ENCODE measurements around the gene IL23A. TPM values are rescaled to one million over a fixed set of nuclear protein-coding genes. Genes with fewer than 3 reads are reported as not detected.
"Not testable (repeated sequence)": the region's sequence is repeated elsewhere in the genome, so short reads cannot be mapped to it uniquely, and the experiment has no call there.

IL23A gene
- total RNA-seq, 5 donors from 2014 or later (not counting 1 experiment from before 2014, with no cell fraction given), result 16.3 to 29.9 (median 27.6) TPM

DNA sequence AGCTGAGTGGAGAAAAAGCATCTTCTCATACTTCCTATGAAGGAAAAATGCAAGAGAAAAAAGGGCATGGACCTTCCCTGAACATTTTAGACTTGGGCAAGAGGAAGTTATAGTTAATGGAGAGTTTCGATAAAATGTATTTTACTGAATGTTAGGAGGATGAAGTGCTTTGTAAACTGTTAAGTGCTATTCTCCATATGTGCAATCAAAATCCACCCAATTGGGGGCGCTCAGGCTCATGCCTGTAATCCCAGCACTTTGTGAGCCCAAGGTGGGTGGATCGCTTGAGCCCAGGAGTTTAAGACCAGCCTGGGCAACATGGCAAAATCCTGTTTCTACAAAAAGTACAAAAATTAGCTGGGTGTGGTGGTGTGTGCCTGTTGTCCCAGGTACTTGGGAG lies 21.0 kb upstream of the IL23A start:
- no peaks in the 10 kb centered on the region for H3K27me3 ChIP-seq (replicated peaks in 1 of 2; ENCODE audit: control insufficient read depth in 2 of 2, extremely low read depth in 1 of 2, insufficient read depth in 2 of 2, low read length in 1 of 2)
- CTCF ChIA-PET, result interaction anchor here in 1 of 2 donors (2.7 kb wide), 1 partner anchor 146 kb away, joined by 15 read pairs; no protein-coding TSS in a partner anchor

DNA sequence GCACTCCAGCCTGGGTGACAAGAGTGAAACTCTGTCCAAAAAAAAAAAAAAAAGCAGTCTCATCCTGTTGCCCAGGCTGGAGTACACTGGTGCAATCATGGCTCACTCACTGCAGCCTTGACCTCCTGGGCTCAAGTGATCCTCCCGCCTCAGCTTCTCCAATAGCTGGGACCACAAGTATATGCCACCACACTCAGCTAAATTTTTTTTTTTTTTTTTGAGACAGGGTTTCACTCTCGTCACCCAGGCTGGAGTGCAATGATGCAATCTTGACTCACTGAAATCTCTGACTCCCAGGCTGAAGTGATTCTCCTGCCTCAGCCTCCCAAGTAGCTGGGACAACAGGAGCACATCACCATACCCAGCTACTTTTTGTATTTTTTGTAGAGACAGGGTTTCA lies 17.7 kb upstream of the IL23A start:
- 100% methylated on average over 1 of the region's 2 CpGs for WGBS (ENCODE audit: insufficient coverage)
- ChIA-PET POLR2A (interaction anchor here (0.6 to 0.7 kb wide), 4 partner anchors 39 to 216 kb away, joined by 3 to 5 read pairs (median 4); partner anchors contain the start of gene STAT2 (in 1 of the 2)), CTCF (no interaction called here)
- Histone ChIP-seq H3K36me3 (ENCODE audit: control insufficient read depth in 2 of 2, extremely low read depth in 1 of 2, insufficient read depth in 1 of 2, low read length in 1 of 2) (peaks cover 6 to 55% of the 10 kb centered on the region in 2 donors), H3K4me3 (ENCODE audit: control insufficient read depth in 1 of 2, extremely low read depth in 1 of 2, low read length in 1 of 2) (no peak overlapping the region), H3K9me3 (no peaks in the 10 kb centered on the region), H3K27ac (ENCODE audit: low read length) (no peak overlapping the region), H3K27me3 (replicated peaks in 1 of 2; ENCODE audit: control insufficient read depth in 2 of 2, extremely low read depth in 1 of 2, insufficient read depth in 2 of 2, low read length in 1 of 2) (no peaks in the 10 kb centered on the region), H3K4me1 (ENCODE audit: control insufficient read depth in 1 of 2, extremely low read depth in 1 of 2, insufficient read depth in 2 of 2, low read length in 2 of 2) (peaks cover 0 to 6% of the 10 kb centered on the region in 2 experiments)
- ATAC-seq (replicated peaks in 1 of 4) (no peak), DNase-seq (no peak)
- Mint-ChIP-seq H3K4me1 (peaks cover 0 to 6% (median 4%) of the 10 kb centered on the region in 3 donors), H3K36me3 (peaks cover 39% of the 10 kb centered on the region), H3K9me3 (no peaks in the 10 kb centered on the region), H3K27ac (no peak overlapping the region), H3K27me3 (no peaks in the 10 kb centered on the region), H3K4me3 (no peak overlapping the region)

More for the DNA sequence above, 21.0 kb upstream of the IL23A start:
- Mint-ChIP-seq H3K9me3 (no peaks in the 10 kb centered on the region), H3K36me3 (peaks cover 12% of the 10 kb centered on the region), H3K27me3 (no peaks in the 10 kb centered on the region), H3K4me1 (peaks cover 11 to 19% (median 19%) of the 10 kb centered on the region in 3 donors), H3K27ac (peak overlapping the region; percentile 19 to 44), H3K4me3 (no peak overlapping the region)
- H3K27ac ChIP-seq (ENCODE audit: low read length), result no peak overlapping the region
- H3K36me3 ChIP-seq (ENCODE audit: control insufficient read depth in 2 of 2, extremely low read depth in 1 of 2, insufficient read depth in 1 of 2, low read length in 1 of 2), result peaks cover 0 to 29% of the 10 kb centered on the region in 2 donors
- no peak for DNase-seq
- ATAC-seq (replicated peaks in 1 of 4), result no peak
- POLR2A ChIA-PET, result no interaction called here
- 84% methylated on average over 2 of the region's 3 CpGs for WGBS (ENCODE audit: insufficient coverage)
- H3K9me3 ChIP-seq, result no peaks in the 10 kb centered on the region
- H3K4me3 ChIP-seq (ENCODE audit: control insufficient read depth in 1 of 2, extremely low read depth in 1 of 2, low read length in 1 of 2), result no peak overlapping the region
- peaks cover 9 to 17% of the 10 kb centered on the region in 2 experiments for H3K4me1 ChIP-seq (ENCODE audit: control insufficient read depth in 1 of 2, extremely low read depth in 1 of 2, insufficient read depth in 2 of 2, low read length in 2 of 2)

- H3K27me3 Mint-ChIP-seq; H3K4me3 Mint-ChIP-seq; CTCF ChIA-PET; H3K4me1 Mint-ChIP-seq; H3K27me3 ChIP-seq (replicated peaks in 1 of 2; ENCODE audit: control insufficient read depth in 2 of 2, extremely low read depth in 1 of 2, insufficient read depth in 2 of 2, low read length in 1 of 2); H3K27ac ChIP-seq (ENCODE audit: low read length); H3K27ac Mint-ChIP-seq; ATAC-seq (replicated peaks in 1 of 4); DNase-seq; H3K4me1 ChIP-seq (ENCODE audit: control insufficient read depth in 1 of 2, extremely low read depth in 1 of 2, insufficient read depth in 2 of 2, low read length in 2 of 2); H3K9me3 ChIP-seq; H3K4me3 ChIP-seq (ENCODE audit: control insufficient read depth in 1 of 2, extremely low read depth in 1 of 2, low read length in 1 of 2); H3K9me3 Mint-ChIP-seq: not testable (repeated sequence)
- peaks cover 44% of the 10 kb centered on the region for H3K36me3 Mint-ChIP-seq
- POLR2A ChIA-PET, result interaction anchor here (0.6 to 0.7 kb wide), 3 partner anchors 39 to 217 kb away, joined by 3 to 5 read pairs (median 4); partner anchors contain the start of gene STAT2 (in 1 of the 2)
- WGBS (ENCODE audit: insufficient coverage), result no CpG with 5 or more reads among the region's 8 CpGs
- peaks cover 12 to 60% of the 10 kb centered on the region in 2 donors for H3K36me3 ChIP-seq (ENCODE audit: control insufficient read depth in 2 of 2, extremely low read depth in 1 of 2, insufficient read depth in 1 of 2, low read length in 1 of 2)
These were observed 17.1 kb upstream of the IL23A start for GRCh38 chr12:56321610-56322009.

- Histone ChIP-seq H3K27me3 (replicated peaks in 1 of 2; ENCODE audit: control insufficient read depth in 2 of 2, extremely low read depth in 1 of 2, insufficient read depth in 2 of 2, low read length in 1 of 2) (no peaks in the 10 kb centered on the region), H3K36me3 (ENCODE audit: control insufficient read depth in 2 of 2, extremely low read depth in 1 of 2, insufficient read depth in 1 of 2, low read length in 1 of 2) (peaks cover 16 to 72% of the 10 kb centered on the region in 2 donors), H3K4me3 (ENCODE audit: control insufficient read depth in 1 of 2, extremely low read depth in 1 of 2, low read length in 1 of 2) (no peak overlapping the region), H3K27ac (ENCODE audit: low read length) (no peak overlapping the region), H3K9me3 (no peaks in the 10 kb centered on the region), H3K4me1 (ENCODE audit: control insufficient read depth in 1 of 2, extremely low read depth in 1 of 2, insufficient read depth in 2 of 2, low read length in 2 of 2) (no peaks in the 10 kb centered on the region)
- ATAC-seq (replicated peaks in 1 of 4), result no peak
- DNase-seq, result no peak
- Mint-ChIP-seq H3K9me3 (no peaks in the 10 kb centered on the region), H3K36me3 (peaks cover 57% of the 10 kb centered on the region), H3K4me1 (no peaks in the 10 kb centered on the region), H3K27me3 (no peaks in the 10 kb centered on the region), H3K4me3 (no peak overlapping the region), H3K27ac (no peak overlapping the region)
- CTCF ChIA-PET, result no interaction called here
- WGBS (ENCODE audit: insufficient coverage), result 100% methylated on average over 2 of the region's 6 CpGs
- POLR2A ChIA-PET, result no interaction called here
These were observed 14.5 kb upstream of the IL23A start for GRCh38 chr12:56324206-56324605.

DNA sequence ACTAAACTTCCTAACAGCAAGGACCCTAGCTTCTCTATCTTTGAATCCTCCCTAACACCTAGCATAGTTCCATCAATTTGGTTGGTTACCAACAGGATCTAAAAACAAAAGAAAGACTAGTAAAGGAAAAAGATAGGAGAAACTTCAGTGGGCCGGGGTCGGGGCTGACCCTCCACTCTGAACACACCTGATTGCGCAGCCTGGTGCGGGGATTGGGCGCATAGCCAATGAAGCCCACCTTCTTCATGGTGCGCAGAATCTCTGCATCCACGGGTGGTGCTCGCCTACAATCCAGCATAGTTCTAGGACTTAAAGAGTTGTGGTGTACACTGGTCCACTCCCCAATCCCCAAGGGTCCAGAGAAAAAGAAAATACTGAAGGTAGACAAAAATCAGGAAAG lies 12.6 kb upstream of the IL23A start:
- POLR2A ChIA-PET, result no interaction called here
- CTCF ChIA-PET, result no interaction called here
- H3K27ac ChIP-seq (ENCODE audit: low read length), result no peak overlapping the region
- H3K27ac Mint-ChIP-seq, result no peak overlapping the region
- no peaks in the 10 kb centered on the region for H3K9me3 Mint-ChIP-seq
- peaks cover 53% of the 10 kb centered on the region for H3K36me3 Mint-ChIP-seq
- WGBS (ENCODE audit: insufficient coverage), result 100% methylated on average over 1 of the region's 8 CpGs
- peaks cover under 1 to 1% (median under 1%) of the 10 kb centered on the region in 3 donors for H3K4me1 Mint-ChIP-seq
- H3K27me3 ChIP-seq (replicated peaks in 1 of 2; ENCODE audit: control insufficient read depth in 2 of 2, extremely low read depth in 1 of 2, insufficient read depth in 2 of 2, low read length in 1 of 2), result no peaks in the 10 kb centered on the region
- H3K9me3 ChIP-seq, result no peaks in the 10 kb centered on the region
- no peaks in the 10 kb centered on the region for H3K4me1 ChIP-seq (ENCODE audit: control insufficient read depth in 1 of 2, extremely low read depth in 1 of 2, insufficient read depth in 2 of 2, low read length in 2 of 2)
- ATAC-seq (replicated peaks in 1 of 4) (no peak), DNase-seq (no peak)
- H3K36me3 ChIP-seq (ENCODE audit: control insufficient read depth in 2 of 2, extremely low read depth in 1 of 2, insufficient read depth in 1 of 2, low read length in 1 of 2), result peaks cover 16 to 61% of the 10 kb centered on the region in 2 donors
- no peak overlapping the region for H3K4me3 Mint-ChIP-seq
- no peaks in the 10 kb centered on the region for H3K27me3 Mint-ChIP-seq
- no peak overlapping the region for H3K4me3 ChIP-seq (ENCODE audit: control insufficient read depth in 1 of 2, extremely low read depth in 1 of 2, low read length in 1 of 2)

DNA sequence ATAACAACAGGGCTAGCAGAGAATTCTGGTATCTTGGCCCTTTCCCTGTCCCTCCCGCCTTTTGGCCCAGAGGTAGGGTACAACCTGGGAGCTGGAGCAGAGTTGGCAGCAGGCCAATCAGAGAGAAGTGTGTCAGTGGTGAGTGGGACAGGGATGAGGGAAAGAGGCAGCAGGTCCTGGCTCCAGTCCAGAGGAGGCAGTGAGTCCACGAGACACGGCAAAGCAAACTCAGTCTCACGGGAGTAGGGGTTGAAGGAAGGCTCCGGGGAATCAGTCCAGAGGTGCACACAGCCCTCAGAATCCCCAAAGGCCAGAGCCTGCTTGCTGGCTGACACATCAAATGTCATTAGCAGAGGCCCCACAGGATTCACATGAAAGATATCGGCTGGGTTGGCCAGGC lies 12.2 kb upstream of the IL23A start:
- no peak overlapping the region for H3K27ac Mint-ChIP-seq

More for the DNA sequence above, 12.2 kb upstream of the IL23A start:
- Histone ChIP-seq H3K36me3 (ENCODE audit: control insufficient read depth in 2 of 2, extremely low read depth in 1 of 2, insufficient read depth in 1 of 2, low read length in 1 of 2) (peaks cover 16 to 61% of the 10 kb centered on the region in 2 donors), H3K4me3 (ENCODE audit: control insufficient read depth in 1 of 2, extremely low read depth in 1 of 2, low read length in 1 of 2) (no peak overlapping the region), H3K9me3 (no peaks in the 10 kb centered on the region), H3K27ac (ENCODE audit: low read length) (no peak overlapping the region), H3K27me3 (replicated peaks in 1 of 2; ENCODE audit: control insufficient read depth in 2 of 2, extremely low read depth in 1 of 2, insufficient read depth in 2 of 2, low read length in 1 of 2) (no peaks in the 10 kb centered on the region), H3K4me1 (ENCODE audit: control insufficient read depth in 1 of 2, extremely low read depth in 1 of 2, insufficient read depth in 2 of 2, low read length in 2 of 2) (no peaks in the 10 kb centered on the region)
- no peak overlapping the region for H3K4me3 Mint-ChIP-seq
- peaks cover 56% of the 10 kb centered on the region for H3K36me3 Mint-ChIP-seq
- ChIA-PET POLR2A (no interaction called here), CTCF (no interaction called here)
- no peaks in the 10 kb centered on the region for H3K27me3 Mint-ChIP-seq
- peaks cover 4 to 5% (median 4%) of the 10 kb centered on the region in 3 donors for H3K4me1 Mint-ChIP-seq
- H3K9me3 Mint-ChIP-seq, result no peaks in the 10 kb centered on the region
- DNase-seq (no peak), ATAC-seq (replicated peaks in 1 of 4) (no peak)
- 97% methylated on average over 5 of the region's 6 CpGs for WGBS (ENCODE audit: insufficient coverage)

Data from T-cell (primary cell).